Testis (tissue), 2 donors: Measurements from ENCODE around the gene SSBP2.

Source experiments
- POLR2A ChIP-seq: fragments of 450-650 bp; IDR thresholded peaks from one replicate; pipeline ENCODE4 v1.6.1; 2017; ENCODE audit warnings: antibody characterized with exemption, mild to moderate bottlenecking, moderate library complexity
- TF ChIP-seq, protein P1 (sequence below), 3 experiments: fragments of 450-650 bp in 2 of 3; fragments of 200-600 bp in 1 of 3; sonication (generic) in 1 of 3; IDR thresholded peaks; one replicate each; pipeline ENCODE4 v1.5.1; 2016 to 2019; ENCODE audit warnings: antibody characterized with exemption in 3 of 3, mild to moderate bottlenecking in 2 of 3, moderate library complexity in 1 of 3

DNA sequence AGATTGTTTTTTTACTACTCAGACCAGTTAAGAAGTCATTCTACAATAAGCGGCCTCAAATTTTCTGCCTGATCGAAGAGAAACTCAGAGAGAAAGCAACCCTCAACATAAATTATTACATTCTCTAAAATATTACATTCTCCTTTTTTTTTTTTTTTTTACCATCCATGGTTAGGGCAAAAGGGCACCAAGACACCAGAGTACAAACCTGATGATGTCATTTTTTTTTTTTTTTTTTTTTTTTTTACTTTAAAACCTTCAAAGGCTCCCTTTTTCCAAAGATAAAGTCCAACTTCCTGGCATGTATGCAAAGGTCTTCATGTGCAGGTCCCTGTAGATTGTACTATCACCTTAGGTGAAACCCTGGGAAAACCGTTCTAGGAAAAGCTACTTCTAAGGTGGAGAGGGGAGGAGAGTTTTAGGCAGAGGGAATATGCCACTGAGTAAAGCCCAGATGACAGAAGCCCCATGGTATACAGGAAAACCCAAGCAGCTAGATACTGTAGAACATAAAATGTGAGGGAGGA lies 104.4 kb downstream of the SSBP2 start:
- no peak for TF ChIP-seq POLR2A
- TF ChIP-seq, protein P1, sequence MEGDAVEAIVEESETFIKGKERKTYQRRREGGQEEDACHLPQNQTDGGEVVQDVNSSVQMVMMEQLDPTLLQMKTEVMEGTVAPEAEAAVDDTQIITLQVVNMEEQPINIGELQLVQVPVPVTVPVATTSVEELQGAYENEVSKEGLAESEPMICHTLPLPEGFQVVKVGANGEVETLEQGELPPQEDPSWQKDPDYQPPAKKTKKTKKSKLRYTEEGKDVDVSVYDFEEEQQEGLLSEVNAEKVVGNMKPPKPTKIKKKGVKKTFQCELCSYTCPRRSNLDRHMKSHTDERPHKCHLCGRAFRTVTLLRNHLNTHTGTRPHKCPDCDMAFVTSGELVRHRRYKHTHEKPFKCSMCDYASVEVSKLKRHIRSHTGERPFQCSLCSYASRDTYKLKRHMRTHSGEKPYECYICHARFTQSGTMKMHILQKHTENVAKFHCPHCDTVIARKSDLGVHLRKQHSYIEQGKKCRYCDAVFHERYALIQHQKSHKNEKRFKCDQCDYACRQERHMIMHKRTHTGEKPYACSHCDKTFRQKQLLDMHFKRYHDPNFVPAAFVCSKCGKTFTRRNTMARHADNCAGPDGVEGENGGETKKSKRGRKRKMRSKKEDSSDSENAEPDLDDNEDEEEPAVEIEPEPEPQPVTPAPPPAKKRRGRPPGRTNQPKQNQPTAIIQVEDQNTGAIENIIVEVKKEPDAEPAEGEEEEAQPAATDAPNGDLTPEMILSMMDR (IDR thresholded peaks at IDR 0.05) = no peak
